K562 (cell line): Measurements from ENCODE around the gene PANX1. TPM values are rescaled to one million over a fixed set of nuclear protein-coding genes. Genes with fewer than 3 reads are reported as not detected.

ENCODE experiments used
- ATAC-seq: fragments of 200-7000 bp; cut with Tn5 transposase; 3 replicates; pipeline ENCODE4 v1.9.1; 2020; ENCODE audit warnings: moderate library complexity
- BruUV-seq: library from RNA; stranded (reverse); fragments of 400-500 nt; replicated peaks from 2 replicates; lab custom pipeline; 2021; lab: Mats Ljungman, UMichigan
- CTCF ChIA-PET: fragments of 300-600 bp; formaldehyde crosslinking; extraction: SDS; loops from one replicate; lab custom pipeline; 2021; ENCODE audit warnings: low intra/inter-chr PET ratio; lab: Yijun Ruan, JAX
- POLR2A ChIA-PET: fragments of 300-600, 350-650 bp; sonication (Branson Sonifier 250); formaldehyde crosslinking; extraction: SDS; loops from one replicate; lab custom pipeline; 2021; ENCODE audit warnings: antibody characterized with exemption, inconsistent platforms; lab: Yijun Ruan, JAX
- DNase-seq, 4 experiments: peaks; one replicate each; pipeline versions ENCODE4 v3.0.0 to v3.0.0-alpha.2; 2011 to 2018; ENCODE audit warnings: low spot score in 3 of 4, mixed read lengths in 3 of 4; ENCODE audit errors: extremely low read depth in 1 of 4
- FAIRE-seq: peaks from 2 replicates; lab custom pipeline; 2011; peaks lifted over from hg19 to GRCh38; lab: Jason Lieb, UNC
- H2AFZ ChIP-seq: 2 replicates; pipeline ENCODE4 v1.6.0; 2011; ENCODE audit warnings: low read depth, low read length, control low read depth, inconsistent platforms
- H3K27ac ChIP-seq: fragments of 200-600 bp; 3 replicates; pipeline ENCODE4 v1.8.0; 2011; ENCODE audit warnings: low read depth, mild to moderate bottlenecking, control low read depth, inconsistent platforms, low read length, moderate library complexity, mixed read lengths; ENCODE audit errors: extremely low read depth
- H3K27me3 ChIP-seq, 2 experiments: fragments of 300-600 bp in 1 of 2; 2 replicates in 1 of 2; 3 replicates in 1 of 2; pipeline versions ENCODE4 v1.6.0 to v1.8.0; 2011; ENCODE audit warnings: inconsistent platforms in 2 of 2, low read length in 2 of 2, mild to moderate bottlenecking in 1 of 2, mixed read lengths in 1 of 2, moderate library complexity in 1 of 2; ENCODE audit not compliant: control insufficient read depth in 2 of 2, insufficient read depth in 2 of 2
- H3K36me3 ChIP-seq: fragments of 300-600 bp; 3 replicates; pipeline ENCODE4 v1.8.0; 2011; ENCODE audit warnings: mild to moderate bottlenecking, low read length, inconsistent platforms; ENCODE audit not compliant: control insufficient read depth, insufficient read depth
- H3K4me1 ChIP-seq, 2 experiments: fragments of 200-600 bp in 1 of 2; replicated peaks in 1 of 2; 2 replicates in 1 of 2; 3 replicates in 1 of 2; pipeline versions ENCODE4 v1.5.1 to v1.8.0; 2011; ENCODE audit warnings: inconsistent platforms in 2 of 2, low read length in 2 of 2, mild to moderate bottlenecking in 1 of 2, mixed read lengths in 1 of 2, moderate library complexity in 1 of 2; ENCODE audit not compliant: control insufficient read depth in 2 of 2, insufficient read depth in 2 of 2
- H3K4me2 ChIP-seq: 2 replicates; pipeline ENCODE4 v1.6.1; 2011; ENCODE audit warnings: low read length, control low read depth, inconsistent platforms, mixed read lengths; ENCODE audit not compliant: insufficient read depth
- H3K4me3 ChIP-seq: fragments of 200-600 bp; sonication (generic), shearing (Covaris generic); 2 replicates; pipeline ENCODE4 v1.5.1; 2016; ENCODE audit warnings: control low read depth, inconsistent platforms
- H3K79me2 ChIP-seq: fragments of 200-600 bp; 3 replicates; pipeline ENCODE4 v1.8.0; 2011; ENCODE audit warnings: low read length, inconsistent platforms; ENCODE audit not compliant: control insufficient read depth, insufficient read depth
- H3K9ac ChIP-seq, 2 experiments: 2 replicates each; pipeline versions ENCODE4 v1.6.0 to v1.6.1; 2011; ENCODE audit warnings: low read depth in 2 of 2, low read length in 2 of 2, control low read depth in 1 of 2, inconsistent platforms in 1 of 2, mild to moderate bottlenecking in 1 of 2, mixed read lengths in 1 of 2; ENCODE audit not compliant: insufficient read depth in 1 of 2
- H3K9me1 ChIP-seq: one replicate; pipeline ENCODE4 v1.6.0; 2011; ENCODE audit warnings: inconsistent platforms, mild to moderate bottlenecking, low read length, moderate library complexity; ENCODE audit not compliant: control insufficient read depth, insufficient read depth
- H3K9me3 ChIP-seq: replicated peaks from 2 replicates; pipeline ENCODE4 v1.5.1; 2011; ENCODE audit warnings: low read depth, low read length, inconsistent platforms; ENCODE audit not compliant: control insufficient read depth, insufficient read depth
- H4K20me1 ChIP-seq: replicated peaks from 2 replicates; pipeline ENCODE4 v1.6.1; 2011; ENCODE audit warnings: low read length, inconsistent platforms, mixed read lengths; ENCODE audit not compliant: control insufficient read depth, insufficient read depth
- E2F6 ChIP-seq, 2 experiments: IDR thresholded peaks; 2 replicates each; pipeline ENCODE4 v1.6.1; 2011; ENCODE audit warnings: borderline replicate concordance in 1 of 2, control low read depth in 1 of 2, low read depth in 1 of 2, low read length in 1 of 2, mild to moderate bottlenecking in 1 of 2, mixed read lengths in 1 of 2, moderate library complexity in 1 of 2; ENCODE audit not compliant: insufficient read depth in 1 of 2, insufficient read length in 1 of 2, poor library complexity in 1 of 2, severe bottlenecking in 1 of 2; ENCODE audit errors: extremely low read depth in 1 of 2
- ETV6 ChIP-seq, 3 experiments: fragments of 150-350 bp in 1 of 3; sonication (generic) in 1 of 3; formaldehyde crosslinking in 1 of 3; IDR thresholded peaks; 2 replicates each; pipeline versions ENCODE4 v1.6.1 to v1.8.0; 2014 to 2022; ENCODE audit warnings: borderline replicate concordance in 2 of 3, low read depth in 2 of 3, antibody characterized with exemption in 1 of 3, low read length in 1 of 3, mild to moderate bottlenecking in 1 of 3, missing genetic modification reagents in 1 of 3
- GTF2F1 ChIP-seq: IDR thresholded peaks from 2 replicates; pipeline ENCODE4 v1.6.1; 2011; ENCODE audit warnings: low read depth, low read length, improper control_type of control experiment
- HDAC3 ChIP-seq: fragments of 450-650 bp; IDR thresholded peaks from 2 replicates; pipeline ENCODE4 v1.6.1; 2018; ENCODE audit warnings: borderline replicate concordance, mild to moderate bottlenecking, moderate library complexity; ENCODE audit not compliant: partially characterized antibody
- HEY1 ChIP-seq: fragments of 250-450 bp; sonication (Bioruptor Pico); IDR thresholded peaks from 2 replicates; pipeline ENCODE4 v1.5.0; 2020; ENCODE audit warnings: mild to moderate bottlenecking, moderate library complexity, borderline replicate concordance
- KAT7 ChIP-seq: sonication (generic); formaldehyde crosslinking; IDR thresholded peaks from 2 replicates; pipeline ENCODE4 v1.8.0; 2022; ENCODE audit warnings: missing genetic modification reagents, mild to moderate bottlenecking, borderline replicate concordance
- PATZ1 ChIP-seq: fragments of 250-450 bp; sonication (Bioruptor Pico); IDR thresholded peaks from 2 replicates; pipeline ENCODE4 v1.5.0; 2020; ENCODE audit warnings: mild to moderate bottlenecking, borderline replicate concordance
- PTBP1 ChIP-seq: fragments of 200-400 bp; formaldehyde crosslinking; IDR thresholded peaks from 2 replicates; pipeline ENCODE4 v1.6.1; 2017; ENCODE audit warnings: low read depth, low read length
- RBM14 ChIP-seq: fragments of 200-400 bp; formaldehyde crosslinking; IDR thresholded peaks from 2 replicates; pipeline ENCODE4 v1.6.1; 2018; ENCODE audit warnings: low read depth, mild to moderate bottlenecking, low read length, moderate library complexity, borderline replicate concordance; ENCODE audit not compliant: insufficient read depth
- SIX5 ChIP-seq, 2 experiments: IDR thresholded peaks; 2 replicates each; pipeline ENCODE4 v1.6.1; 2011; ENCODE audit warnings: low read length in 2 of 2, borderline replicate concordance in 1 of 2, low read depth in 1 of 2, mild to moderate bottlenecking in 1 of 2, moderate library complexity in 1 of 2; ENCODE audit not compliant: insufficient read depth in 1 of 2
- SPI1 ChIP-seq: IDR thresholded peaks from 2 replicates; pipeline ENCODE4 v1.6.1; 2011; ENCODE audit warnings: low read depth, low read length, control low read depth, borderline replicate concordance
- ZBTB49 ChIP-seq: sonication (generic); formaldehyde crosslinking; IDR thresholded peaks from 2 replicates; pipeline ENCODE4 v1.8.0; 2022; ENCODE audit warnings: missing genetic modification reagents, mild to moderate bottlenecking, borderline replicate concordance
- ZNF316 ChIP-seq: fragments of 450-650 bp; IDR thresholded peaks from 2 replicates; pipeline ENCODE4 v1.6.1; 2016
- WGBS: fragments of 100-300 bp; shearing (Covaris generic); methylation state at CpG from one replicate; pipeline ENCODE4 v1.1.6; 2016; ENCODE audit warnings: low coverage, mixed read lengths; ENCODE audit not compliant: insufficient coverage; ENCODE audit errors: missing lambda C conversion rate; 5-methylcytosine and 5-hydroxymethylcytosine counted together
- in situ Hi-C: fragments of 300-500 bp; cut with MboI; formaldehyde crosslinking; loops from 4 replicates; pipeline ENCODE4 v1.15.0; 2018; ENCODE audit warnings: inconsistent platforms, mixed read lengths
- intact Hi-C: fragments of 100-400 bp; cut with micrococcal nuclease; formaldehyde crosslinking; loops from 2 replicates; pipeline ENCODE4 v1.14.2; 2022
- polyA plus RNA-seq, 8 experiments: library from polyadenylated mRNA; depleted of rRNA in 4 of 8; stranded (reverse) in 5 of 8; unstranded in 3 of 8; fragments of >200 nt; fragmentation: Nextera tagmentation in 2 of 8; fragmentation: Illumina TruSeq in 1 of 8; extraction: Ambion mirVana in 2 of 8; extraction: Trizol in 1 of 8; gene quantifications; 2 replicates each; pipeline versions ENCODE4 v1.2.1 to v1.2.3, GENCODE V29; 2011 to 2014; ENCODE audit warnings: inconsistent platforms in 1 of 8, missing spikeins in 1 of 8
- total RNA-seq, 7 experiments: library from RNA; depleted of rRNA in 6 of 7; stranded (reverse); fragments of >200 nt in 6 of 7; fragmentation: Illumina TruSeq in 2 of 7; extraction: Trizol in 2 of 7; gene quantifications; 2 replicates each; pipeline versions ENCODE4 v1.2.1 to v1.2.3, GENCODE V29; 2011 to 2021; ENCODE audit warnings: low replicate concordance in 1 of 7
- TF ChIP-seq, protein P1 (sequence below): fragments of 250-450 bp; sonication (Bioruptor Pico); IDR thresholded peaks from 2 replicates; pipeline ENCODE4 v1.4.0; 2020; ENCODE audit warnings: mild to moderate bottlenecking

Gene PANX1
- total and polyA plus RNA-seq, 9 of the 15 experiments (the other 6 are each of a cell fraction or from before 2014, with no cell fraction given), result 1.9 to 14.8 (median 10.1) TPM

- ChIA-PET CTCF (no interaction called here), POLR2A (no interaction called here)
- H3K4me3 ChIP-seq, result no peak overlapping the region
- H2AFZ ChIP-seq, result no peak overlapping the region
- DNase-seq, result no peak
- H3K9me1 ChIP-seq, result no peaks in the 10 kb centered on the region
- in situ Hi-C loops (no loop called here), intact Hi-C loops (no loop called here)
- H4K20me1 ChIP-seq, result no peaks in the 10 kb centered on the region
- H3K27me3 ChIP-seq, result peaks cover 10 to 18% of the 10 kb centered on the region in 2 experiments; a peak in 4 of 5 replicates
- peaks cover 2% of the 10 kb centered on the region in 2 experiments; a peak in 2 of 5 replicates for H3K4me1 ChIP-seq
- no peaks in the 10 kb centered on the region for H3K79me2 ChIP-seq
- no peak overlapping the region for H3K4me2 ChIP-seq
- BruUV-seq, result no TSS peak
- FAIRE-seq, result no peak
- WGBS, result 2% methylated on average over 3 of the region's 3 CpGs
- no peaks in the 10 kb centered on the region for H3K36me3 ChIP-seq
- no peaks in the 10 kb centered on the region for H3K9me3 ChIP-seq
- no peak for ATAC-seq
- no peak overlapping the region for H3K9ac ChIP-seq
- no peak overlapping the region for H3K27ac ChIP-seq
- TF ChIP-seq ETV6 (IDR thresholded peaks at IDR 0.05; ENCODE audit: borderline replicate concordance in 1 of 2, low read depth in 2 of 2, low read length in 1 of 2) (no peak), ETV6 (CRISPR knock-in tag; IDR thresholded peaks at IDR 0.05; ENCODE audit: borderline replicate concordance) (no peak), ZNF316 (no peak), KAT7 (CRISPR knock-in tag) (no peak), SIX5 (IDR thresholded peaks at IDR 0.05; ENCODE audit: borderline replicate concordance in 1 of 2, insufficient read depth in 1 of 2, low read depth in 1 of 2, low read length in 2 of 2) (no peak), PATZ1 (CRISPR knock-in tag) (no peak), E2F6 (IDR thresholded peaks at IDR 0.05; ENCODE audit: borderline replicate concordance in 1 of 2, extremely low read depth in 1 of 2, insufficient read depth in 1 of 2, insufficient read length in 1 of 2, low read depth in 1 of 2, low read length in 1 of 2, poor library complexity in 1 of 2, severe bottlenecking in 1 of 2) (no peak), RBM14 (no peak), HDAC3 (no peak), SPI1 (no peak), PTBP1 (no peak), GTF2F1 (no peak), ZBTB49 (CRISPR knock-in tag) (no peak), HEY1 (CRISPR knock-in tag) (no peak)
- TF ChIP-seq, protein P1, sequence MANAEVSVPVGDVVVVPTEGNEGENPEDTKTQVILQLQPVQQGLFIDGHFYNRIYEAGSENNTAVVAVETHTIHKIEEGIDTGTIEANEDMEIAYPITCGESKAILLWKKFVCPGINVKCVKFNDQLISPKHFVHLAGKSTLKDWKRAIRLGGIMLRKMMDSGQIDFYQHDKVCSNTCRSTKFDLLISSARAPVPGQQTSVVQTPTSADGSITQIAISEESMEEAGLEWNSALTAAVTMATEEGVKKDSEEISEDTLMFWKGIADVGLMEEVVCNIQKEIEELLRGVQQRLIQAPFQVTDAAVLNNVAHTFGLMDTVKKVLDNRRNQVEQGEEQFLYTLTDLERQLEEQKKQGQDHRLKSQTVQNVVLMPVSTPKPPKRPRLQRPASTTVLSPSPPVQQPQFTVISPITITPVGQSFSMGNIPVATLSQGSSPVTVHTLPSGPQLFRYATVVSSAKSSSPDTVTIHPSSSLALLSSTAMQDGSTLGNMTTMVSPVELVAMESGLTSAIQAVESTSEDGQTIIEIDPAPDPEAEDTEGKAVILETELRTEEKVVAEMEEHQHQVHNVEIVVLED, result no peak
These were observed 70.1 kb downstream of the PANX1 start for GRCh38 chr11:94198718-94199117.
